Ishikawa (cell line): ENCODE results near the gene ATR.

Experiments
- CEBPB ChIP-seq: IDR thresholded peaks from 2 replicates; pipeline ENCODE4 v1.6.1; 2012
- CREB1 ChIP-seq: IDR thresholded peaks from 2 replicates; pipeline ENCODE4 v1.6.1; 2012; ENCODE audit warnings: low read depth
- EGR1 ChIP-seq: IDR thresholded peaks from 2 replicates; pipeline ENCODE4 v1.6.1; 2012
- EP300 ChIP-seq: IDR thresholded peaks from 2 replicates; pipeline ENCODE4 v1.6.1; 2012; ENCODE audit warnings: borderline replicate concordance
- FOXM1 ChIP-seq: IDR thresholded peaks from 2 replicates; pipeline ENCODE4 v1.6.1; 2012; ENCODE audit warnings: low read depth, borderline replicate concordance
- NFIC ChIP-seq: IDR thresholded peaks from 2 replicates; pipeline ENCODE4 v1.6.1; 2012
- RAD21 ChIP-seq: IDR thresholded peaks from 2 replicates; pipeline ENCODE4 v1.6.1; 2012; ENCODE audit warnings: low read depth
- TAF1 ChIP-seq: IDR thresholded peaks from 2 replicates; pipeline ENCODE4 v1.6.1; 2012; ENCODE audit warnings: low read depth, mild to moderate bottlenecking
- TEAD4 ChIP-seq: IDR thresholded peaks from 2 replicates; pipeline ENCODE4 v1.6.1; 2012
- USF1 ChIP-seq: IDR thresholded peaks from 2 replicates; pipeline ENCODE4 v1.6.1; 2012
- YY1 ChIP-seq: IDR thresholded peaks from 2 replicates; pipeline ENCODE4 v1.6.1; 2012; ENCODE audit warnings: low read depth
- ZBTB7A ChIP-seq: IDR thresholded peaks from 2 replicates; pipeline ENCODE4 v1.6.1; 2012; ENCODE audit warnings: low read depth
- TF ChIP-seq, protein P1 (sequence below): IDR thresholded peaks from 2 replicates; pipeline ENCODE4 v1.6.1; 2012
- TF ChIP-seq, protein P2 (sequence below): IDR thresholded peaks from 2 replicates; pipeline ENCODE4 v1.6.1; 2012; ENCODE audit warnings: low read depth, mild to moderate bottlenecking

GRCh38 chr3:142576792-142577191, 1.7 kb downstream of the ATR start:
- no peak for TF ChIP-seq NFIC
- TF ChIP-seq TEAD4 = no peak
- TF ChIP-seq EP300 = no peak
- no peak for TF ChIP-seq CREB1
- TF ChIP-seq, protein P1, sequence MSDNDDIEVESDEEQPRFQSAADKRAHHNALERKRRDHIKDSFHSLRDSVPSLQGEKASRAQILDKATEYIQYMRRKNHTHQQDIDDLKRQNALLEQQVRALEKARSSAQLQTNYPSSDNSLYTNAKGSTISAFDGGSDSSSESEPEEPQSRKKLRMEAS = no peak
- TF ChIP-seq, protein P2, sequence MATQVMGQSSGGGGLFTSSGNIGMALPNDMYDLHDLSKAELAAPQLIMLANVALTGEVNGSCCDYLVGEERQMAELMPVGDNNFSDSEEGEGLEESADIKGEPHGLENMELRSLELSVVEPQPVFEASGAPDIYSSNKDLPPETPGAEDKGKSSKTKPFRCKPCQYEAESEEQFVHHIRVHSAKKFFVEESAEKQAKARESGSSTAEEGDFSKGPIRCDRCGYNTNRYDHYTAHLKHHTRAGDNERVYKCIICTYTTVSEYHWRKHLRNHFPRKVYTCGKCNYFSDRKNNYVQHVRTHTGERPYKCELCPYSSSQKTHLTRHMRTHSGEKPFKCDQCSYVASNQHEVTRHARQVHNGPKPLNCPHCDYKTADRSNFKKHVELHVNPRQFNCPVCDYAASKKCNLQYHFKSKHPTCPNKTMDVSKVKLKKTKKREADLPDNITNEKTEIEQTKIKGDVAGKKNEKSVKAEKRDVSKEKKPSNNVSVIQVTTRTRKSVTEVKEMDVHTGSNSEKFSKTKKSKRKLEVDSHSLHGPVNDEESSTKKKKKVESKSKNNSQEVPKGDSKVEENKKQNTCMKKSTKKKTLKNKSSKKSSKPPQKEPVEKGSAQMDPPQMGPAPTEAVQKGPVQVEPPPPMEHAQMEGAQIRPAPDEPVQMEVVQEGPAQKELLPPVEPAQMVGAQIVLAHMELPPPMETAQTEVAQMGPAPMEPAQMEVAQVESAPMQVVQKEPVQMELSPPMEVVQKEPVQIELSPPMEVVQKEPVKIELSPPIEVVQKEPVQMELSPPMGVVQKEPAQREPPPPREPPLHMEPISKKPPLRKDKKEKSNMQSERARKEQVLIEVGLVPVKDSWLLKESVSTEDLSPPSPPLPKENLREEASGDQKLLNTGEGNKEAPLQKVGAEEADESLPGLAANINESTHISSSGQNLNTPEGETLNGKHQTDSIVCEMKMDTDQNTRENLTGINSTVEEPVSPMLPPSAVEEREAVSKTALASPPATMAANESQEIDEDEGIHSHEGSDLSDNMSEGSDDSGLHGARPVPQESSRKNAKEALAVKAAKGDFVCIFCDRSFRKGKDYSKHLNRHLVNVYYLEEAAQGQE = no peak
- no peak for TF ChIP-seq YY1
- TF ChIP-seq TAF1 = no peak
- no peak for TF ChIP-seq EGR1
- TF ChIP-seq RAD21 = no peak
- TF ChIP-seq ZBTB7A = no peak
- TF ChIP-seq CEBPB = no peak
- TF ChIP-seq USF1 = no peak
- TF ChIP-seq FOXM1 = no peak
